ENCODE measurements around the gene TMEM72. TPM values are rescaled to one million over a fixed set of nuclear protein-coding genes. Genes with fewer than 3 reads are reported as not detected.

The TMEM72 gene
- total RNA-seq, 2 donors from 2014 or later, result not detected

DNA sequence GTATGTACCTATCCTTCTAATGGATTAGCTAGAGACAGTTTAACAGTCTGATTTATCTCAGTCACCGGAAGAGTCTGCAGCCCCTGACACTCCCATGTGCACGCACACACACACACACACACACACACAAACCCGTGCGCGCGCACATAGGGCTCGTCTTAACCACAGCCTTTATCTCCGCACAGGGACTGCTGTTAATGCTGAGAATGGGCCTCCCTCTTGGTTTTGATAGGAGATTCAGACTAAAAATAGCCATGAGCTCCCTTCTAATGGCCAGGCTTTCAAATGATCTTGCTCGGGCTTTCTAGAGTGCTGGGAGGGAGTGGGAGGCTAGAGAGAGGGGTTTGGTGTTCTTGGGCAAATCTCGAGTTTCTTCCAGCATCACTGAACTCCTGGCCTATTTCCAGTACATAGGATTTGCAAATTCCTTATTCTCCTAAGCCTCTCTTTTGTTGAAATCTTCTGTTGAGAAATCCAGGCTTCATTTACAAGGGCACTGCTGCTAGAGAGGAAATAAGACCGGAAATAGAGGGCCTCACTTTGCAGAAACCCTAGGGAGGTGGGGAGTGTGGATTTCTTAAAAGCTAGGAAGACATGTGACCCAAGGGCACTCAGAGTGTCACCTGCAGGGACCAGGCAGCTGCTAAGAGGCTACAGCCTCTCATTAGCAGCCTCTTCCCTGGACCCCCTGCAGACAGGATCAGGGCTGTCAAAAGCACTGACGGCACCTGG lies 2.4 kb downstream of the TMEM72 start:
- Mint-ChIP-seq H3K36me3 (ENCODE audit: low read depth) (no peaks in the 10 kb centered on the region), H3K27ac (no peak overlapping the region), H3K4me1 (peaks cover 8% of the 10 kb centered on the region), H3K4me3 (peak overlapping the region; percentile 36), H3K27me3 (peaks cover 23% of the 10 kb centered on the region)
- peak; percentile 32 for ATAC-seq
- no peaks in the 10 kb centered on the region for H3K9me3 ChIP-seq (ENCODE audit: control insufficient read depth, low read length, poor library complexity, severe bottlenecking)
- no peak for DNase-seq

DNA sequence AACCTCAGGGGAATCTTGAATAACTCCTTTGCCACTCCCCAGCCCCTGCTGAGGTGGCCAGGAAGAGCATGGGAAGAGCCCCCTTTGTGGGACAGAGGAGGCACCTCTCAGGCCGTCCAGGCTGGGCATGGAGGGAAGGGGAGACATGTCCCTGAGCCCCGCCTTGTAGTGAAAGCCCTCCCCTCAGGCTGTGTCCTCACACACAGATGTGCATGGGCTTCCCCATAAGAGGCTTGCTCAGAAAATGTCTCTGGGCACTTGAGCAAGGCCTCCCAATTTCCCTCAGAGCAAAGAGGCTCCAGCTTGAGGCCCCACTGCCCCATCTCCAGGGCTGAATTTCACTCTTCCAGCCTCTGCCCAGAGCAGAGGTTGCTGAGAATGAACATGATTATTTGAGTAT lies 3.8 kb downstream of the TMEM72 start:
- no peak for DNase-seq
- Mint-ChIP-seq H3K36me3 (ENCODE audit: low read depth) (no peaks in the 10 kb centered on the region), H3K27me3 (peaks cover 18% of the 10 kb centered on the region), H3K4me1 (peaks cover 8% of the 10 kb centered on the region), H3K4me3 (no peak overlapping the region), H3K27ac (no peak overlapping the region)
- ATAC-seq, result no peak
- no peaks in the 10 kb centered on the region for H3K9me3 ChIP-seq (ENCODE audit: control insufficient read depth, low read length, poor library complexity, severe bottlenecking)

DNA sequence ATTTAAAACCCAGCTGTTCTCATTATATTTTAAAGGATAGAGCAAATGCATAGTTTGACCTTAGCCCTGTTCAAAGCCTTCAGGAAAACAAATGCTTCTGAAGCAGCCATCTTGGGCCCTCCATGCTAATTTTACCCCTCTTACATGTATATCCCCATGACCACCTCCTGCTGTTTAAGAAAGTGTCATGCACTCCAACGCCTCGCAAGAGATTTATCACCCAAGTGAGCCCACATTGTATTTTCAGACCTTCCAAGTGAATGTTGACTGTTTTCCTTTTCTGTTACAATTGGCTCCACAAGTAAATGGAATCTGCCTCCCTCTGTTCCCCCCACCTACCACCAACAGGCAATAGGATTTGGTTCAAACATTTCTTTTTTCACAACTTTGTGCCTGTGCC lies 5.3 kb downstream of the TMEM72 start:
- H3K36me3 Mint-ChIP-seq (ENCODE audit: low read depth), result no peaks in the 10 kb centered on the region
- peaks cover 8% of the 10 kb centered on the region for H3K4me1 Mint-ChIP-seq
- no peak for DNase-seq
- H3K27ac Mint-ChIP-seq, result no peak overlapping the region
- H3K4me3 Mint-ChIP-seq, result no peak overlapping the region
- no peak for ATAC-seq
- H3K27me3 Mint-ChIP-seq, result peaks cover 21% of the 10 kb centered on the region
- no peaks in the 10 kb centered on the region for H3K9me3 ChIP-seq (ENCODE audit: control insufficient read depth, low read length, poor library complexity, severe bottlenecking)

DNA sequence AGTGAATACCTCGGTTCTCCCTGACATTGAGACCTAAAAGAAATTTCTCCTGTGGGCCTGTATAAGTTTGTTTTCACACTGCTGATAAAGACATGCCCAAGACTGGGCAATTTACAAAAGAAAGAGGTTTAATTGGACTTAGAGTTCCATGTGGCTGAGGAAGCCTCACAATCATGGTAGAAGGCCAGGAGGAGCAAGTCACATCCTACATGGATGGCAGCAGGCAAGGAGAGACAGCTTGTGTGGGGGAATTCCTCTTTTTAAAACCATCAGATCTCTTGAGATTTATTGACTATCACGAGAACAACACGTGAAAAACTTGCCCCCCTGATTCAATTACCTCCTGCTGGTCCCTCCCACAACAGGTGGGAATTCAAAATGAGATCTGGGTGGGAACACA lies 6.7 kb downstream of the TMEM72 start:
- H3K9me3 ChIP-seq (ENCODE audit: control insufficient read depth, low read length, poor library complexity, severe bottlenecking), result no peaks in the 10 kb centered on the region
- H3K36me3 Mint-ChIP-seq (ENCODE audit: low read depth), result no peaks in the 10 kb centered on the region
- peaks cover 8% of the 10 kb centered on the region for H3K4me1 Mint-ChIP-seq
- ATAC-seq (no peak), DNase-seq (no peak)
- no peak overlapping the region for H3K27ac Mint-ChIP-seq
- H3K27me3 Mint-ChIP-seq, result peaks cover 21% of the 10 kb centered on the region
- H3K4me3 Mint-ChIP-seq, result no peak overlapping the region

DNA sequence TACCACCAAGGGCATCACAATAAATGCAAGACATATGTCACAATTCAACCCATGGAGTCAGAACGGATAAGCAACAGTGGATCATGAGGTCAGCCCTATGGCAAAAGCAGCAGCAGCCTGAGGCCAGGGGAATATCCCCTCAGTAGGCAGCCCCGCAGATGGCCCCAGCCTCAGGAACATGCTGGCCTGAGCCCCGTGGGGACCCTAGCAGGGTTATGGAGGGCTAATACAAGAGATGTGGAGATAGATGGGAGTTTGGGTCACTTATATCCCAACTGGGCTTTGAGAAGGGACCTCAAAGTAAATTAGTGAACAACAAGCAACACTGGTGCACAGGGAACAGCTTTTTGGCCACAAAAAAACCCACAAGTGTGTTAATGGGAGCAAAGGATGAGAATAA lies 9.1 kb downstream of the TMEM72 start:
- DNase-seq (no peak), ATAC-seq (no peak)
- H3K9me3 ChIP-seq (ENCODE audit: control insufficient read depth, low read length, poor library complexity, severe bottlenecking), result no peaks in the 10 kb centered on the region
- H3K4me3 Mint-ChIP-seq, result no peak overlapping the region
- H3K36me3 Mint-ChIP-seq (ENCODE audit: low read depth), result peaks cover 3% of the 10 kb centered on the region
- peaks cover 29% of the 10 kb centered on the region for H3K27me3 Mint-ChIP-seq
- H3K27ac Mint-ChIP-seq, result no peak overlapping the region
- peaks cover 2% of the 10 kb centered on the region for H3K4me1 Mint-ChIP-seq

DNA sequence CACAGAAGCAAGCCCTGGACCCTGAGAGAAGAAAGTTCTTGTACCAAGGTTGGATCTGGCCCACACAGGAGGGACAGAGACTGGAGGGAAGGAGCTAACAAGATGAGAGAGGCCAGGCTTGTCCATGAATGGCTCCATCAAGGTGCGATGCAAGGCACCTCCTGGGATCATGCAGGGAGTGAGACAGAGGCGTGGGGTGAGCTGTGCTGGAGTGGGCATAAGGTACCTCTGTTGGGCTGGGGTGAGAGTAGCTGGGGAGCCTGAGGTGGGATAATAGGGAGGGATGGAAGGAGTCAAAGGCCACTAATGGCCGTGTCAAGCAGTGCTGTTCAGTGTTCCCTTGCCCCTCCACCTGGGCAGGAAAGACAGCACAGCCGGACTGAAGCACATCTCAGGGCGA lies 9.9 kb downstream of the TMEM72 start:
- no peak for DNase-seq
- ATAC-seq, result no peak
- Mint-ChIP-seq H3K4me1 (peaks cover 2% of the 10 kb centered on the region), H3K27ac (no peak overlapping the region), H3K36me3 (ENCODE audit: low read depth) (peaks cover 3% of the 10 kb centered on the region), H3K4me3 (no peak overlapping the region), H3K27me3 (peaks cover 20% of the 10 kb centered on the region)
- no peaks in the 10 kb centered on the region for H3K9me3 ChIP-seq (ENCODE audit: control insufficient read depth, low read length, poor library complexity, severe bottlenecking)

DNA sequence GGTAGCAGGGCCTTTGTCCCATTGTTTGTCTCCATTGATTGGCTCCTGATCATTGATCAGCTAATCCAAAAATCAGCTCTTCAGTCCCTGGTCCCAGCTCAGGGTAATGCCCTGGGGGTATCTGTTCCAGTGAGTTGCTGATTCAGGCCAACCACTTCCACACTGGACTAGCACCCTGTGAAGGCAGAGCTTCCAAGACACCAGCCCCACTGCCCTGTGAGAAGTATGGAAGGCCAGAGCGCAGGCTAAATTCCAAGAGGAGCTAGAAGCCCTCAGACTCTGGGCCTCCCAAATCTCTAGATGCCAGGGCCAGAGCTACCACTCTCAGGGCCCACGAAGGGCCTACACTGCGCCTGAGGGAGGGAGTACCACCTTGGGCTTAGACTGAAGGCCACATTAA lies 10.4 kb downstream of the TMEM72 start:
- Mint-ChIP-seq H3K4me3 (no peak overlapping the region), H3K4me1 (peaks cover 2% of the 10 kb centered on the region), H3K36me3 (ENCODE audit: low read depth) (peaks cover 3% of the 10 kb centered on the region), H3K27ac (no peak overlapping the region), H3K27me3 (peaks cover 20% of the 10 kb centered on the region)
- H3K9me3 ChIP-seq (ENCODE audit: control insufficient read depth, low read length, poor library complexity, severe bottlenecking), result no peaks in the 10 kb centered on the region
- DNase-seq, result no peak
- ATAC-seq, result no peak

DNA sequence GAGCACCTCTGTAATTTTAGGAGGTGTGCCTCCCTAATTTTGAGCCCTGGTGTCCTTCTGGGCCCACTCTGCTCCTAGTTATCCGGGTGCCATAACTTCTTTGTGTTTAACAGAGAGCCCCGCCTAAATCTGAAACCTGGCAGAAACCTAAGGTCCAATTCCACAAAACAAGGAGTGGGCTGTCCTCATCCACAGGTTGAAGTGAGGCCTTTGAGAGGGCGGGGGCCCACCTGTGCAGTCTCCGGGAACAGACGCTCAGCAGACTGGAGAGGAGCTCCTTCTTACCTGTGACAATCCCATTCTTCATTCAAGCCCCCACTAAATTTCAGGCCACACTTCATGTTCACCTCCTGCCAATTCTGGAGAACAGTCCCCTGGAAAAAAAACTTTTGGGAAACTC lies 10.9 kb downstream of the TMEM72 start:
- peaks cover 20% of the 10 kb centered on the region for H3K27me3 Mint-ChIP-seq

DNA sequence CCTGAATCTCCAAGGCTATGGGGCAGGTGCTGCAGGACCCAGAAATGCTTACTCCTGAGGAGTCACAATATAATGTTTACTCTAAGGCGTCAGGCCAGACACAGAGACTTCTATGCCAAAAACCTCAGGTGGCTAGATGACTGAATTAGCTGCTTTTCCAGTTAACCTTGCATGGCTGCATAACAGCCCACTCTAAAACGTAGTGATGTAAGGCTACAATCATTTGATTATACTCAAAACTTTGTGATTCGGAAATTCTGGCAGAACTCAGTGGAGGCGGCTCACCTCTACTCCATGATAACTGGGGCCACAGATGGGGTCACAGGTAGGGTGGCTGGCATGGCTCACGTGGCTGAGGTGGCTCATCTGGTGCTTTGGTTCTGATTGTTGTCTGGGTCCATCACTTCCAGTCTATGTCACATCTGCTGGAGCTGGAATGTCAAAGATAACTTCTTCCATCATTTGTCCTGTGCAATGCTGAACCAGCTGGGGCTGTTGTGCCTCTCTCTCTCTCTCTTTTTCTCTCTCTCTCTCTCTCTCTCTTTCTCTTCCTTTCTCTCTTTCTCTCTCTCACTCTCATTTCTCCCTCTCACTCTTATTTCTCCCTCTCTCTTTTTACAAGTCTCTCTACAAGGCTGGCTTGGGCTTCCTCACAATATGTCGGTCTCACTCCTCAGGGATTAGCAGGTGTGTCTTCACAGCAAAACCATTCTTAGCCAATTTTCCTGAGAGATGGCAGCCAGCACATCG lies 11.8 kb downstream of the TMEM72 start:
- Mint-ChIP-seq H3K4me3 (no peak overlapping the region), H3K36me3 (ENCODE audit: low read depth) (peaks cover 3% of the 10 kb centered on the region), H3K27ac (no peak overlapping the region)

More for the DNA sequence above, 10.9 kb downstream of the TMEM72 start:
- H3K36me3 Mint-ChIP-seq (ENCODE audit: low read depth), result peaks cover 3% of the 10 kb centered on the region
- H3K27ac Mint-ChIP-seq, result no peak overlapping the region
- DNase-seq (no peak), ATAC-seq (no peak)
- H3K4me1 Mint-ChIP-seq, result no peaks in the 10 kb centered on the region
- H3K4me3 Mint-ChIP-seq, result no peak overlapping the region
- H3K9me3 ChIP-seq (ENCODE audit: control insufficient read depth, low read length, poor library complexity, severe bottlenecking), result no peaks in the 10 kb centered on the region

DNA sequence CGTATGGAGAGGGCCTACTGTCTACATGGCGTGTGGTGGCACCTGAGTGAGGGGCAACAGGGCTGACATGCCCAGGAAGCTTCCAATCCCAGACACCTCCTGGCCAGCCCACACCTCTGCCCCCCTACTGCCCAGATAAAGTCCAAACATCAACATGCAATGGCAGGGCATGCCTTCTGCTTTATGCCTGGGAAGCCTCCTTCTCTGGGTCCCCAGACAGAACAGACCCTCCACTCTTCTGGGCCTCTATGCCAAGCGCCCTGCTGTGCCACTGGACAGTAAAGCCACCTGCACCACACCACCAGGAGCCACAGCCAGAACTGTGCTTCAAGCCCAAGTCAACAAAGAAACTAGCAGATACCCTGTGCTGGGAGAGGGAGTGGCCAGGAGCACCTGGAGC lies 12.5 kb downstream of the TMEM72 start:
- Mint-ChIP-seq H3K27ac (no peak overlapping the region), H3K4me1 (no peaks in the 10 kb centered on the region), H3K36me3 (ENCODE audit: low read depth) (peaks cover 3% of the 10 kb centered on the region), H3K4me3 (no peak overlapping the region), H3K27me3 (peaks cover 15% of the 10 kb centered on the region)
- DNase-seq, result no peak
- H3K9me3 ChIP-seq (ENCODE audit: control insufficient read depth, low read length, poor library complexity, severe bottlenecking), result no peaks in the 10 kb centered on the region
- ATAC-seq, result no peak

More for the DNA sequence above, 11.8 kb downstream of the TMEM72 start:
- Mint-ChIP-seq H3K27me3 (peaks cover 15% of the 10 kb centered on the region), H3K4me1 (no peaks in the 10 kb centered on the region)
- H3K9me3 ChIP-seq (ENCODE audit: control insufficient read depth, low read length, poor library complexity, severe bottlenecking), result no peaks in the 10 kb centered on the region
- DNase-seq, result no peak
- ATAC-seq, result no peak

DNA sequence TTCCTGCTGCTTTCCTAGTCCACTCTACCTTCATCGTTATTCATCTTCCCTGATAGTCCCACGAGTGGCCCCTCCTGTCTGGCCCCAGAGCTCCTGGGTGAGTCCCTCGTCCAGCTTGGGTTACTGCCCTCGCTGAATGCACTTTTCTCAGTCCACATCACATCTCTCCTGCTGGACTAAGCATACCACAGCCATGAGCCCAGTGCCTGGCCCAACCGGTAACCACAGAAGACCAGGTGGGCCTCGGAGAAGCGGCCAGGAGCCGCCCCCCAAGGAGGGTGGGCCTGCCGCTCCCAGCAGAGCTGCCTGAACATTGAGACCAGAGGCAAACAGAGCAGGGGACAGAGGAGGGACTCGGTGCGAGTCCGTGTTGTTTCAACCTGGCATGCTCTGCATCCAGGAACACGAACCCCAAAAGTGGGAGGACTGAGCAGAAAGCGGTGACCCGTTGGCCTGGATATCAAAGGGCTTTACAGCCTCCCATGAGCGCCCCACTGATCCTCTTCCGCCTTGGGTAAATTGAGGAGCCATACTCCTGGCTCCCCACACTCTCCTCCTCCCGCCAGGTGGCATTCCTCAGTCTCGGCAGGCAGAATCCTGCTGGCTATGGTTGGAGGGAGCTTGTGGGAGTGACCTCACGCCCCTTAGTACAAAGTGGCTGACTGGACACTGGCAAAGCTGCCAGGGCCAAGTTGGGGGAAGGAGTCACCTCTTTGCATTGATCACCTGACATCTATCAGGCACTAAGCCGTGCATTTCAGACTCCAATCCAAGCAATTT lies 13.3 kb downstream of the TMEM72 start:
- no peaks in the 10 kb centered on the region for H3K9me3 ChIP-seq (ENCODE audit: control insufficient read depth, low read length, poor library complexity, severe bottlenecking)
- no peak for ATAC-seq
- H3K4me1 Mint-ChIP-seq, result no peaks in the 10 kb centered on the region
- peaks cover 15% of the 10 kb centered on the region for H3K27me3 Mint-ChIP-seq
- no peak for DNase-seq
- peaks cover 3% of the 10 kb centered on the region for H3K36me3 Mint-ChIP-seq (ENCODE audit: low read depth)
- no peak overlapping the region for H3K27ac Mint-ChIP-seq
- peak overlapping the region; percentile 8 for H3K4me3 Mint-ChIP-seq

DNA sequence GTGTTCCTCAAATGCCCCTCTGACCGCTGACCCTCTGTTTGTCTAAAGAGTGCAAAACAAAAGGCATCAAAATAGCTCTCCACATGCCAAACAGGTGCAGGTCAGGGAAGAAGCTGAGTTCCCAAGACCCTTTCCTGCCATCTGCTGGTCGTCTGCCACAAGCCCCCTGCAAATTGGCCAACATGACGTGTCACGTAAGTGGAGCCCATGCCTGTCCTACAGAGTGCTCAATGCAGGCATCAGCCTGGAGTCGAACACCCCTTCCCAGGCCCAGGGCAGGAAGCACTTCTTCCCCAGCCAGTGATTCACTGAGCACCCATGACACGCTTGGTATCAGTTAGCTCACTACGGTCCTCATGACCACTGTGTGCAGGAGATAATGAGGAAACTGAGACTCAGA lies 14.1 kb downstream of the TMEM72 start:
- H3K27me3 Mint-ChIP-seq, result peaks cover 14% of the 10 kb centered on the region
- H3K4me1 Mint-ChIP-seq, result no peaks in the 10 kb centered on the region
- no peak overlapping the region for H3K27ac Mint-ChIP-seq
- H3K4me3 Mint-ChIP-seq, result no peak overlapping the region
- H3K9me3 ChIP-seq (ENCODE audit: control insufficient read depth, low read length, poor library complexity, severe bottlenecking), result no peaks in the 10 kb centered on the region
- ATAC-seq (no peak), DNase-seq (no peak)
- H3K36me3 Mint-ChIP-seq (ENCODE audit: low read depth), result peaks cover 3% of the 10 kb centered on the region

Measured in T-helper 17 cell (primary cell).